Endodermal cell (in vitro differentiated cells): ENCODE results near the gene SPDYA. TPM values are rescaled to one million over a fixed set of nuclear protein-coding genes. Genes with fewer than 3 reads are reported as not detected.

Source experiments
- DNase-seq: peaks from one replicate; pipeline ENCODE4 v3.0.0-alpha.2; 2017
- H3K27ac ChIP-seq: 2 replicates; pipeline ENCODE4 v1.5.1; 2013; ENCODE audit warnings: mild to moderate bottlenecking, low read depth, low read length, moderate library complexity
- H3K27me3 ChIP-seq: 2 replicates; pipeline ENCODE4 v1.6.1; 2013; ENCODE audit warnings: mild to moderate bottlenecking, low read length, moderate library complexity; ENCODE audit not compliant: insufficient read depth, control insufficient read depth, poor library complexity, severe bottlenecking
- H3K36me3 ChIP-seq: 2 replicates; pipeline ENCODE4 v1.7.0; 2013; ENCODE audit warnings: mild to moderate bottlenecking, low read length, moderate library complexity; ENCODE audit not compliant: control insufficient read depth, insufficient read depth
- H3K4me1 ChIP-seq: one replicate; pipeline ENCODE4 v1.7.0; 2013; ENCODE audit warnings: low read length; ENCODE audit not compliant: control insufficient read depth, insufficient read depth
- H3K4me3 ChIP-seq: 2 replicates; pipeline ENCODE4 v1.5.1; 2013; ENCODE audit warnings: mild to moderate bottlenecking, low read length, moderate library complexity
- H3K9ac ChIP-seq: 2 replicates; pipeline ENCODE4 v1.6.1; 2013; ENCODE audit warnings: mild to moderate bottlenecking, low read length, moderate library complexity; ENCODE audit not compliant: poor library complexity, severe bottlenecking; ENCODE audit errors: extremely low read depth
- H3K9me3 ChIP-seq: 2 replicates; pipeline ENCODE4 v1.6.1; 2013; ENCODE audit warnings: mild to moderate bottlenecking, low read length, moderate library complexity; ENCODE audit not compliant: control insufficient read depth
- H3K27ac Mint-ChIP-seq: 2 replicates; pipeline ENCODE4 v1.8.0; 2020; ENCODE audit warnings: mixed read lengths
- H3K27me3 Mint-ChIP-seq: 2 replicates; pipeline ENCODE4 v1.8.0; 2021; ENCODE audit warnings: mild to moderate bottlenecking, mixed read lengths; ENCODE audit not compliant: insufficient read depth
- H3K36me3 Mint-ChIP-seq: 2 replicates; pipeline ENCODE4 v1.8.0; 2020; ENCODE audit warnings: low read depth, mixed read lengths
- H3K4me1 Mint-ChIP-seq: 2 replicates; pipeline ENCODE4 v1.8.0; 2020; ENCODE audit warnings: mixed read lengths
- H3K4me3 Mint-ChIP-seq: 2 replicates; pipeline ENCODE4 v1.8.0; 2020; ENCODE audit warnings: mild to moderate bottlenecking, moderate library complexity, mixed read lengths
- H3K9me3 Mint-ChIP-seq: 2 replicates; pipeline ENCODE4 v1.8.0; 2020; ENCODE audit warnings: mild to moderate bottlenecking, mixed read lengths
- WGBS, 2 experiments: methylation state at CpG; one replicate each; pipeline versions ENCODE4 v1.1.5 to v1.1.7; 2013; ENCODE audit warnings: missing lambda C conversion rate in 2 of 2, mixed read lengths in 1 of 2; ENCODE audit not compliant: insufficient coverage in 1 of 2, insufficient read length in 1 of 2; 5-methylcytosine and 5-hydroxymethylcytosine counted together
- total RNA-seq, 2 donors: library from RNA; stranded (reverse); fragmentation: NEBNext Ultra II Directional in 1 of 2; extraction: Animal tissue kit (Norgen Biotek cat#: 25700) in 1 of 2; gene quantifications; 2 replicates in 1 of 2; 3 replicates in 1 of 2; pipeline ENCODE4 v1.2.1, GENCODE V29; 2021
- TF ChIP-seq, protein P1 (sequence below): fragments of 200-600 bp; sonication (generic); conservative IDR thresholded peaks from 2 replicates; pipeline ENCODE4 v1.5.0; 2021; ENCODE audit warnings: antibody characterized with exemption, mild to moderate bottlenecking

Gene SPDYA
- total RNA-seq, 2 donors from 2014 or later: 0.91 to 1.6 TPM

DNA sequence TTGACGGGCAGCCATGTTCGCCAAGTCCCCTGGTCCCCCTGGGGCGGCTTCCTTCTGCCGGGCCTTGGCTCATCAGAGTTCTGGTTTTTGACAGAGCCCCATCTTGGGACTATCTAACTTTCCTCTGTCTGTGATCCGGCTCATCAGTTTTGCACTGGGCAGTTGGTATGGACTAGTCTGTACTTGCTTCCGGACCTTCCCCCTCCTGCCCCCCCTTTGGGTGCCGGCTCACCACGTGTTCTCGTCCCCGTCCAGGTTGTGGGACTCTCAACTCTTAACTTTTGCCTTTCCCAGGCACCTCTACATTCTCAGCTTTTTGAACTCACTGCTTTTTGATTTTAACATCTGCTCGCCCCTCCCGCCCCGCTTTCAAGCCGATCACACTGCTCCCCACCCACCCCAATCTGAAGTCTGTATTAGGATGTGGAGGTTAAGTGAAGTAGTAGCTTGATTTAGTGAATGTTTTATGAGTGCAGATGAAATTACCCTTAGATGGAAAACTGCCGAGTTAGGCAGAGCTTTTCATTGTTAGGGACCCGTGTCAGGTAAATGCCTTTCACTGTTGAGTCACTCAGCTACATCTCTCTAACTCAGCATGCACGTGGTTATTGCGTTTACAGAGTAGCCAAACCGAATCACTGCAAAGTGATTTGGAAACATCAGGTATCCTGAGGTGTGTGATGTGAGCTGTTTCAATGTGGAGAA is 84.7 kb downstream of the SPDYA start:
- no peaks in the 10 kb centered on the region for H3K36me3 Mint-ChIP-seq
- 0 to 1% methylated on average over 8 to 18 of the region's 19 CpGs for WGBS, 2 experiments
- no peaks in the 10 kb centered on the region for H3K9me3 Mint-ChIP-seq
- Histone ChIP-seq H3K27ac (peak overlapping the region; percentile 82), H3K4me3 (peak overlapping the region; percentile 97), H3K4me1 (peaks cover 2% of the 10 kb centered on the region), H3K9me3 (no peaks in the 10 kb centered on the region), H3K9ac (peak overlapping the region; percentile 89), H3K36me3 (no peaks in the 10 kb centered on the region), H3K27me3 (peaks cover 25% of the 10 kb centered on the region)
- peak overlapping the region; percentile 90 for H3K27ac Mint-ChIP-seq
- peaks cover 30% of the 10 kb centered on the region for H3K4me1 Mint-ChIP-seq
- DNase-seq: peak; percentile 69
- H3K4me3 Mint-ChIP-seq: peak overlapping the region; percentile 90
- no peaks in the 10 kb centered on the region for H3K27me3 Mint-ChIP-seq
- TF ChIP-seq, protein P1, sequence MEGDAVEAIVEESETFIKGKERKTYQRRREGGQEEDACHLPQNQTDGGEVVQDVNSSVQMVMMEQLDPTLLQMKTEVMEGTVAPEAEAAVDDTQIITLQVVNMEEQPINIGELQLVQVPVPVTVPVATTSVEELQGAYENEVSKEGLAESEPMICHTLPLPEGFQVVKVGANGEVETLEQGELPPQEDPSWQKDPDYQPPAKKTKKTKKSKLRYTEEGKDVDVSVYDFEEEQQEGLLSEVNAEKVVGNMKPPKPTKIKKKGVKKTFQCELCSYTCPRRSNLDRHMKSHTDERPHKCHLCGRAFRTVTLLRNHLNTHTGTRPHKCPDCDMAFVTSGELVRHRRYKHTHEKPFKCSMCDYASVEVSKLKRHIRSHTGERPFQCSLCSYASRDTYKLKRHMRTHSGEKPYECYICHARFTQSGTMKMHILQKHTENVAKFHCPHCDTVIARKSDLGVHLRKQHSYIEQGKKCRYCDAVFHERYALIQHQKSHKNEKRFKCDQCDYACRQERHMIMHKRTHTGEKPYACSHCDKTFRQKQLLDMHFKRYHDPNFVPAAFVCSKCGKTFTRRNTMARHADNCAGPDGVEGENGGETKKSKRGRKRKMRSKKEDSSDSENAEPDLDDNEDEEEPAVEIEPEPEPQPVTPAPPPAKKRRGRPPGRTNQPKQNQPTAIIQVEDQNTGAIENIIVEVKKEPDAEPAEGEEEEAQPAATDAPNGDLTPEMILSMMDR: no peak

DNA sequence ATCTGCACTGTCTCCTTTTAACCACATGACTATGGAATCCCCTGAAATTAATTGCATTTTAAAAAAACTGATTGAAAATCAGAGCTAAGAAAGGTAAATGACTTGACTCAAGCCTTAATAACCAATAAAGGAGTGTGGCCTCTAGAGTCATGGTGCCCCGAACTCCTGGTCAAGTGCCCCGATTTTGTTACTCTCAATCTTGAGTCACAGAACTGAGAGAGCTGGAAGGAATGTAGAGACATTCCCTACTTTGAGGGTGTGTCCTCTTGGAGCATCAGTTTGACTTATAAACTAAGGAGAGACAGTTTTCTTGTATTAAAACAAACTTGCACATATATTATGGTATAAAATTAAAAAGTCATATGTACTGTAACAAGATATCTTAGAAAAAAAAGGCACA is 86.3 kb downstream of the SPDYA start:
- Mint-ChIP-seq H3K4me1 (peaks cover 30% of the 10 kb centered on the region), H3K27me3 (no peaks in the 10 kb centered on the region), H3K4me3 (peak overlapping the region; percentile 90), H3K9me3 (no peaks in the 10 kb centered on the region), H3K36me3 (no peaks in the 10 kb centered on the region), H3K27ac (peak overlapping the region; percentile 49)
- Histone ChIP-seq H3K9me3 (no peaks in the 10 kb centered on the region), H3K9ac (no peak overlapping the region), H3K27ac (no peak overlapping the region), H3K27me3 (peaks cover 11% of the 10 kb centered on the region), H3K36me3 (peaks cover 4% of the 10 kb centered on the region), H3K4me3 (peak overlapping the region; percentile 97), H3K4me1 (peaks cover 2% of the 10 kb centered on the region)
- TF ChIP-seq, protein P1: no peak
- no peak for DNase-seq
- 60 to 70% methylated on average over 1 to 2 of the region's 2 CpGs for WGBS, 2 experiments

DNA sequence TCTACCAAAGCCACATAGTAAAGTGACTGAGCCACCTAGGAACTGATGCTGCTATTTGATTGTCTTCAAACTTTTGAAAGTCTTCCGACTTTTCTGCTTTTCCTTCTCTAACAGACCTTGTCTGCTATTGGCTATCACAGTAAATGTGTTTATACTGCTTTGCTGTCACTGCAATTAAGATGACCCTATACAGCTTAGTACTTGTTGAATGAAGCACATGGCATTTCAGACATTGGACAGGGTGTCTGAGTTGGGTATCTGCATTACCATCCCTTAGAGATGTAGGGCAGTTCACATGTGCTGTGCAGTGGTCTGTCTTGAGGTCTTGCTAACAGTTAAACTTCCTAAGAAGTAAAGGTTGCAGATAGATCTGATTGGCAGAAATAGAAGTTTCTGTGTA is 87.4 kb downstream of the SPDYA start:
- Histone ChIP-seq H3K27me3 (no peaks in the 10 kb centered on the region), H3K4me3 (peak overlapping the region; percentile 97), H3K4me1 (peaks cover 2% of the 10 kb centered on the region), H3K9me3 (no peaks in the 10 kb centered on the region), H3K36me3 (peaks cover 15% of the 10 kb centered on the region), H3K9ac (no peak overlapping the region), H3K27ac (no peak overlapping the region)
- WGBS, 2 experiments: 78 to 100% methylated on average over 1 of the region's 1 CpG
- no peak overlapping the region for H3K27ac Mint-ChIP-seq
- no peaks in the 10 kb centered on the region for H3K27me3 Mint-ChIP-seq
- TF ChIP-seq, protein P1: no peak
- no peak for DNase-seq
- peaks cover 30% of the 10 kb centered on the region for H3K4me1 Mint-ChIP-seq
- no peak overlapping the region for H3K4me3 Mint-ChIP-seq
- H3K9me3 Mint-ChIP-seq: no peaks in the 10 kb centered on the region
- peaks cover 9% of the 10 kb centered on the region for H3K36me3 Mint-ChIP-seq

Other genes starting within 250 kb of the SPDYA start
- gene PPP1CB, start 59.0 kb upstream of the SPDYA start, total RNA-seq: 100 to 1,000 TPM; 175 to 201 TPM
- gene TRMT61B, start 59.5 kb downstream of the SPDYA start, total RNA-seq: 10 to 100 TPM; 19.9 to 22.4 TPM
- gene WDR43, start 83.8 kb downstream of the SPDYA start, total RNA-seq: 10 to 100 TPM; 64.3 to 77.7 TPM
- 1 to 10 TPM in 1 of 2 donors, under 1 TPM in 1; 0.86 to 4.2 TPM for gene TOGARAM2, start 170.5 kb downstream of the SPDYA start, total RNA-seq